Subcutaneous adipose tissue (tissue), 4 donors: ENCODE measurements around the gene LDLRAD4. TPM values are rescaled to one million over a fixed set of nuclear protein-coding genes. Genes with fewer than 3 reads are reported as not detected.

Experiments used
- CTCF ChIP-seq: fragments of 450-650 bp; IDR thresholded peaks from one replicate; pipeline ENCODE4 v1.5.1; 2016; ENCODE audit warnings: low read depth, mild to moderate bottlenecking, control low read depth, antibody characterized with exemption, moderate library complexity
- total RNA-seq, 4 donors: library from RNA; depleted of rRNA; stranded (reverse); fragments of >200 nt; gene quantifications; one replicate each; pipeline ENCODE4 v1.1.0, GENCODE V29; 2016

Gene LDLRAD4
- total RNA-seq, 4 donors from 2014 or later, result 16.4 to 28.4 (median 21.6) TPM

DNA sequence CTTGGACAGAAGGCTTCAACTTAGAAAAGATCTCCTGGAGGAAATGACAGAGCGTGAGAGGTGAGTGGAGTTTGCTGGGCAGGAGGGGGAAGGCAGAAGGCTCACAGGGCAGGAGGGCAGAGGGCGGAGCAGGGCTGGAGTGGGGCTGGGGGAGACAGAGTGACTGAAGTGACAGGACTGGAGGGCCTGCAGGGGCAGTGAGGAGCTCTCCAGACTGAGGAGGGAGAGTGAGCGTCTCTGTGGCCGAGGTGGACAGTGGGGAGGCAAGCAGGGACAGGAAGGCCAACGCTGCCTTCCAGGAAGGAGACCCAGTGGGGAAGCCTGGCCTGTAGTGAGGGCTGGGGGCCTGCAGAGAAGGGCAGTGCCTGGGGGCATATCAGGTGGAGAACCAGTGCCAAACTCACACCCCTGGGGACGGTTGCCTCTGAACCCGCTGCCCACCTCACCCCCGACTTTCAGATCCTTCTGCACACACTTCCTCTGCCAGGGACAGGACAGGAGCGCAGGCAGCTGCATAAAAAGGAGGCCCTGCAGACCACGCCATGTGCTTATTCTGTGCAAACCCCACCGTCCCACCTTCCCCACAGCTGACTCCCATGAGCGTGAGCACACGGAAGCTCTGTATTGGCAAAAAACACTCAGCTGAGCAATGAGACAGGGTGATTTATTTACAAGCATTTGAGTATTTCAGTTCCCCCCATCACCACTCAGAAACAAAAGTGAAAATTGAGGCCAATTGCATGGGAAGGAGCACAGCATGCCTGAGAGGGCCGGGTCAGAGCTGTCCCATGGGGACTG, 263.5 kb downstream of the LDLRAD4 start:
- TF ChIP-seq CTCF, result no peak

- TF ChIP-seq CTCF, result no peak
Measured at GRCh38 chr18:13482618-13482945, 264.0 kb downstream of the LDLRAD4 start.

- no peak for TF ChIP-seq CTCF
Measured at GRCh38 chr18:13483316-13484270, 265.0 kb downstream of the LDLRAD4 start.

DNA sequence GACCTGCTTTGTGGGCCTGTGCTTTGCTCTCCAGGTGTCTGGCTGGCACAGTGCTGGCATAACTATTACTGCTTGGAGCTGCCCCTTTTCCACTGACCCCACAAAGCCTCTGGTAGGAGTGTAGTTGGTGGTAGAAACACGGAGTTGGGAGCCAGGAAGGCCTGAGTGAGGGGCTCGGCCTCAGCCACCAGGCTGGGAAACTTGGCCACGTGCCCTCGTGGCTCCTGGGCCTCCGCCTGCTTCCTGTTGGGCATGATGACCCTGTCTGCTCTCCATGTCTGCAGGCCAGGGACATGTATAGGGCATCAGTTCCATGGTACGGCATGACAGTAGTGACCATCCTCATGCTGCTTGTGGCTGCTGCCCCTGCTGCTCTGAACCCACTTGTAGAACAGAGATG, 266.6 kb downstream of the LDLRAD4 start:
- TF ChIP-seq CTCF, result no peak

DNA sequence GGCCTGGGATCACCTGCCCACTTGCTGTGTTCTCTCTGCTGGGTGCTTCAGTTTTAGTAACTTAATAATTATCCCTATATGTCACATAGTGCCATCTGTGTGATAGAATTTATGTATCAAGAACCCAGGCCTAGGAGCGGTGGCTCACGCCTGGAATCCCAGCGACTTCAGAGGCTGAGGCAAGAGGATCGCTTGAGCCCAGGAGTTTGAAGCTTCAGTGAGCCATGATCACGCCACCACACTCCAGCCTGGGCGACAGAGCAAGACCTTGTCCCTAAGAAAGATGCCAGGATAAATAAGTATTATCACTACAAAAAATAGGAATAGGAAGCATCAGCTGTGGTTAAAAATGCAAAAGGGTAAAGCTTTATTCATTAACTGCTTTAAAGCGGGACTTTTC, 267.0 kb downstream of the LDLRAD4 start:
- no peak for TF ChIP-seq CTCF

GRCh38 chr18:13486284-13486683, 267.7 kb downstream of the LDLRAD4 start:
- no peak for TF ChIP-seq CTCF

DNA sequence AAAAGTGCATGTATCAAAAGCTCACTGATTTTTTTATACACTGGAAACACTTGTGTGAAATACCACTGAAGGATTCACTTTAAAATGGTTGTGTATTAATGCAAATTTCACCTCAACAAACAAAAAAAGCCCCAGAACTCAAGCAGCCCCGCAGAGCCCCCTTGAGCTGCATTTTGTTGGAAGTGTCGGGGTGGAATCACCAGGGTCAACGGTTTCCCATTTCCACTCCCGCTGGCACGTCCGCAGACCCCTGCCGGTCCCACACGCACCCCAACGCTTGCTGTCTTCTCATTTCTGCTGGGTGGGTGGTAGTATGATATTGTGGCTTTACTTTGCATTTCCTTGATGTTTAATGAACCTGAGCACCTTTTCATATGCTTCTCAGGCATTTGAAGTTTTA, 268.1 kb downstream of the LDLRAD4 start:
- no peak for TF ChIP-seq CTCF
